GM13976 (cell line): ENCODE data around the gene NPB.

Source experiments
- DNase-seq: peaks from one replicate; pipeline ENCODE4 v3.0.0; 2012; ENCODE audit warnings: low spot score
- in situ Hi-C: fragments of 300-500 bp; cut with MboI; formaldehyde crosslinking; loops from one replicate; pipeline ENCODE4 v1.12.0; 2022; ENCODE audit warnings: low sequenced_read_pairs, mixed read lengths, inconsistent platforms; ENCODE audit not compliant: unreplicated experiment
- TF ChIP-seq, protein P1 (sequence below): IDR thresholded peaks from 2 replicates; pipeline ENCODE4 v1.5.1; 2012; ENCODE audit warnings: borderline replicate concordance, mild to moderate bottlenecking; ENCODE audit not compliant: insufficient read depth; ENCODE audit errors: extremely low read depth, missing control alignments, control extremely low read depth

NPB gene

DNA sequence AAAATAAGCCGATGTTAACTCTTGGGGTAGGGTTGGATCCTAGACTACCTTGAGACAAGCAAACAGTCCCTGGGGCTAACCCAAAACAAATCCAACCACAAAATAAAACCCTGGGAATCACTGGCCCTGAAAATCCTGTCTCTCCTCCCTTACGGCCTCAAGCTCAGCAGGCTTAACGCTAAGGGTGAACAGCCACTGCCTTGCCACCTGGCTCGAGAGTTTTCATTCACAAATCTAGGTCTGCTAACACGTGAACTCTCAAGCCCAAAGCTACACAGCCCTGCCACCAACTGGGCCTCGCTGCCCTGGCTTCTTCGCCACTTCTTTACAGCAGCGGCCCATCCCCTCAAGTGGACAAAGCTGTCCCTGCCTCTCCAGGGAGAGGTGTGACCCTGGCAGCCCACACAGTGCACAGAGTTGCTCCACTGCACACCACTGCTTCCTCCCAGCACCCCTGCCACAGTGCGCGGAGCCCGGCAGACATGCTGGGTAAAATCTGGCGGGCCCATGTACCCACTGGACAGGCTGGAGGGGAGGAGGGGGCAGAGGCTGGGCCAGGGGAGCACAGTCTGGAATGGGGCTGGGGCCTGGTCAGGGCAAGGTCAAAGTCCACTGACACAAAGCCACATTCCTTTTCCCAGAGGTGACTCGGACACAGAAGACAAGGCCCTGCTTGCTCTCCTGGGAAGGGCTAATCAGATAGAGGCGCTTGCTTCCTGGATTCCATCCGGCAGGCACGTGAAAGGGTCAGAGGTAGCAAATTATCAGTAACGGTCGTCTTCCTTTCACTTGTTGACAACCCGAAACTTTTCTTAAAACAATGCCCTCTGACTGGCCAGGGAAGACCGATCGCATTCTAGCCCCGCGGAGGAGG is 8.2 kb downstream of the NPB start:
- DNase-seq, result no peak
- in situ Hi-C loops, result no loop called here
- TF ChIP-seq, protein P1, sequence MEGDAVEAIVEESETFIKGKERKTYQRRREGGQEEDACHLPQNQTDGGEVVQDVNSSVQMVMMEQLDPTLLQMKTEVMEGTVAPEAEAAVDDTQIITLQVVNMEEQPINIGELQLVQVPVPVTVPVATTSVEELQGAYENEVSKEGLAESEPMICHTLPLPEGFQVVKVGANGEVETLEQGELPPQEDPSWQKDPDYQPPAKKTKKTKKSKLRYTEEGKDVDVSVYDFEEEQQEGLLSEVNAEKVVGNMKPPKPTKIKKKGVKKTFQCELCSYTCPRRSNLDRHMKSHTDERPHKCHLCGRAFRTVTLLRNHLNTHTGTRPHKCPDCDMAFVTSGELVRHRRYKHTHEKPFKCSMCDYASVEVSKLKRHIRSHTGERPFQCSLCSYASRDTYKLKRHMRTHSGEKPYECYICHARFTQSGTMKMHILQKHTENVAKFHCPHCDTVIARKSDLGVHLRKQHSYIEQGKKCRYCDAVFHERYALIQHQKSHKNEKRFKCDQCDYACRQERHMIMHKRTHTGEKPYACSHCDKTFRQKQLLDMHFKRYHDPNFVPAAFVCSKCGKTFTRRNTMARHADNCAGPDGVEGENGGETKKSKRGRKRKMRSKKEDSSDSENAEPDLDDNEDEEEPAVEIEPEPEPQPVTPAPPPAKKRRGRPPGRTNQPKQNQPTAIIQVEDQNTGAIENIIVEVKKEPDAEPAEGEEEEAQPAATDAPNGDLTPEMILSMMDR, result no peak

DNA sequence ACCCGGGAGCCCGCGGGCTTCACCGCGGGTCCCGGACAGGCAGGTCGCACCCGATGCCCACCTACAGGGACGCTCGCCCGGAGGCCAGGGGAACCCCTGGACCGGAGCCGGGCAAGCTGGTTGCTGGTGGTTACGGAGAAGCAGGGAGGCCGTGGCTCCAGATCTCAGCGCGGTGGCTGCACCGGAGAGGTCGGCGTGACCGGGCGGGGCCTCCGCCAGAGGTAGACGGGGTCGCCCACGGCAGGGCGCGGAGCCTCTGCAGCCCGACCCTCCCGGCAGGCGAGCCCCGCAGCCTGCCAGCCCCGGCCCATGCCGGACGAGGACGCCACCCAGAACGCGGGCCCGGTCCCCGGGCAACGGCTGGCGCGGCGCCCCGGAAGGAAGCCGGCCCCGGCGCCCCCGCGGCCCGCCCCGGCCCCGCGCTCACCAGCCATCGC is 8.8 kb downstream of the NPB start:
- in situ Hi-C loops, result no loop called here

DNA sequence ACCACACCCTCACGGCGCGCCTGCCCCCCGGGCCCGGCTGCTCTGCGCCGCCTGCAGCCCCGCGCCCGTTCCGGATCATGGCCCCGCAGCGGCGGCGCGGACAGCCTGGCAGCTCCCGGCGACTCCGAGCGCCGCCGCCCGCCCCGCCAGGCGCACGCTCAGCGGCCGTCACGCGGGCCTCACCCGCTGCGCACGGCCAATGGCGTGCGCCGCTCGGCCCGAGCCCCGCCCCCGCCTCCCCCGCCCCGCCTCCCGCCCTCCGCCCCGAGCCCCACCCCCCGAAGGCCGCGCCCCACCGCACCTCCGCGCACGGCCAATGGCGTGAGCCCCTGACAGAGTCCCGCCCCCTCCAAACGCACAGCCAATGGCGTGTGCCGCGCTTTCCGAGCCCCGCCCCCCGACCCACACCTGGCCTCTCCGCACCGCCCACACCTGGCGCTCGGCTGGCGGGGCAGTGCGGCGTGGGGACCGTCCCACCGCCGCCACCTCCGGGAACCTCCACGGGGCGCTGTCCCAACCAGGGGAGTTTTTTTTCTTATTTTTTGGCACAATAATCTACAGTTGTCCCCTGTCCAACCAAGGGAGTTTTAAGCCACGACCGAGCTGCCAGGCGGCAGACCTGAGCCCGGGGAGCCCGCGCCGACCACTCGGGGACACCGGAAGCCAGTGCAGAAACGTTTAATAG is 9.4 kb downstream of the NPB start, which contains the start of gene PCYT2:
Gene PCYT2, minus strand, starts transcription at position 123 of the 685 bp plus-strand sequence. Its CDS starts 44 bp downstream, at position 79.
- peak; percentile 100 for DNase-seq
- in situ Hi-C loops, result no loop called here
- TF ChIP-seq, protein P1, result no peak

More for the DNA sequence above, 8.8 kb downstream of the NPB start:
- TF ChIP-seq, protein P1, result no peak
- no peak for DNase-seq

DNA sequence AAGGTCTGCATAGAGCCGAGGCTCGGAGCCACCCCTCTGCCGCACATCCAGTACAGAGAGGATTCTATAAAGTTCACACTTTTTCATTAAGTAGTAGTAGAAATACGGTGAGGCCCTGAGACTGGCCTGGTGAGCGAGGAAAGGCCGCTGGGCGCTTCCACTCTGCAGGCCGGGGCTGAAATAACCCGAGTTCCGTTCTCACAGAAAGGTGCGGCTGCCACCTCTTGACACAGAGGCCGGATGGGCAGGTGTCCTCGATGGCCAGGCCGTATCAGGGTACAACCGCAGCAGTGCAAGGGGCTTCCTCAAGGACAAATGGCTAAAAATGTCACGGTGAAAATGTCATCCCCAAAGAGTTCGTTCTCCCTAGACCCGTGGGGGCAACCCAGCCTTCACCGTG is 9.9 kb downstream of the NPB start:
- in situ Hi-C loops, result no loop called here
- no peak for DNase-seq
- TF ChIP-seq, protein P1, result no peak

- no peak for DNase-seq
- in situ Hi-C loops, result no loop called here
- TF ChIP-seq, protein P1, result no peak
Measured at GRCh38 chr17:81912441-81913309, 10.6 kb downstream of the NPB start.
